AG04449 (cell line): ENCODE data around the gene RDH13.
"Not testable (repeated sequence)": the region's sequence is repeated elsewhere in the genome, so short reads cannot be mapped to it uniquely, and the experiment has no call there.

Experiments
- CTCF ChIA-PET: fragments of 350-600 bp; formaldehyde crosslinking; extraction: SDS; loops from one replicate; lab custom pipeline; 2021; ENCODE audit warnings: antibody characterized with exemption; lab: Yijun Ruan, JAX
- POLR2A ChIA-PET: fragments of 400-600, 350-600 bp; formaldehyde crosslinking; extraction: SDS; loops from one replicate; lab custom pipeline; 2020; ENCODE audit warnings: antibody characterized with exemption, inconsistent platforms; lab: Yijun Ruan, JAX
- DNase-seq: peaks from one replicate; pipeline ENCODE4 v3.0.0-alpha.2; 2010; ENCODE audit warnings: low read depth, low spot score
- H3K4me3 ChIP-seq: 2 replicates; pipeline ENCODE4 v1.5.1; 2011; ENCODE audit warnings: low read depth, mild to moderate bottlenecking, control low read depth, low read length
- CTCF ChIP-seq: IDR thresholded peaks from one replicate; pipeline ENCODE4 v1.5.1; 2011; ENCODE audit warnings: mild to moderate bottlenecking, moderate library complexity, low read length, control low read depth, inconsistent platforms; ENCODE audit not compliant: insufficient read depth; ENCODE audit errors: missing control alignments

RDH13 gene

GRCh38 chr19:55036058-55036457 lies 26.9 kb downstream of the RDH13 start:
- no peak overlapping the region for H3K4me3 ChIP-seq
- ChIA-PET POLR2A (no interaction called here), CTCF (no interaction called here)
- no peak for TF ChIP-seq CTCF
- no peak for DNase-seq

GRCh38 chr19:55034751-55035150 lies 28.2 kb downstream of the RDH13 start:
- POLR2A ChIA-PET: no interaction called here
- H3K4me3 ChIP-seq: no peak overlapping the region
- DNase-seq: no peak
- no peak for TF ChIP-seq CTCF
- CTCF ChIA-PET: no interaction called here

GRCh38 chr19:55032976-55033643 lies 29.8 kb downstream of the RDH13 start:
- CTCF ChIA-PET, POLR2A ChIA-PET, DNase-seq, H3K4me3 ChIP-seq: not testable (repeated sequence)

- POLR2A ChIA-PET: interaction anchor here (0.6 kb wide), 1 partner anchor 12 kb away, joined by 3 read pairs; no protein-coding TSS in a partner anchor
- TF ChIP-seq CTCF: no peak
- DNase-seq: no peak
- H3K4me3 ChIP-seq: no peak overlapping the region
- CTCF ChIA-PET: no interaction called here
These were observed 30.7 kb downstream of the RDH13 start for GRCh38 chr19:55032170-55032800.

- no peak overlapping the region for H3K4me3 ChIP-seq
- ChIA-PET CTCF (no interaction called here), POLR2A (no interaction called here)
- no peak for DNase-seq
- no peak for TF ChIP-seq CTCF
These were observed 31.8 kb downstream of the RDH13 start for GRCh38 chr19:55031178-55031577.

GRCh38 chr19:55028757-55029156 lies 34.2 kb downstream of the RDH13 start:
- DNase-seq: no peak
- ChIA-PET CTCF (no interaction called here), POLR2A (no interaction called here)
- TF ChIP-seq CTCF: no peak
- no peak overlapping the region for H3K4me3 ChIP-seq
